Activated CD8-positive, alpha-beta memory T cell treated with anti-CD3 and anti-CD28 coated beads for 4 hours (primary cell): ENCODE measurements around the gene PLAC9.
"Not testable (repeated sequence)": the region's sequence is repeated elsewhere in the genome, so short reads cannot be mapped to it uniquely, and the experiment has no call there.

Source experiments
- DNase-seq, 2 donors: peaks; one replicate each; pipeline ENCODE4 v3.0.0-alpha.2; 2020; ENCODE audit warnings: low read depth in 2 of 2

Gene PLAC9

GRCh38 chr10:80132299-80133139, at the start of gene PLAC9:
PLAC9 (plus strand) TSS chr10:80132730; CDS start chr10:80132763, 33 bp downstream.
- DNase-seq, result no peak

GRCh38 chr10:80090121-80090520, 42.4 kb upstream of the PLAC9 start:
- no peak for DNase-seq

- no peak for DNase-seq
Observed at GRCh38 chr10:80094231-80094630, 38.3 kb upstream of the PLAC9 start.

GRCh38 chr10:80098272-80098671, 34.3 kb upstream of the PLAC9 start:
- not testable (repeated sequence) for DNase-seq

- not testable (repeated sequence) for DNase-seq
Observed at GRCh38 chr10:80099295-80099694, 33.2 kb upstream of the PLAC9 start.

- DNase-seq, result no peak
Observed at GRCh38 chr10:80100116-80100515, 32.4 kb upstream of the PLAC9 start.

GRCh38 chr10:80100861-80101695, 31.5 kb upstream of the PLAC9 start:
- DNase-seq, result no peak

GRCh38 chr10:80104066-80104926, 28.2 kb upstream of the PLAC9 start:
- no peak for DNase-seq

- DNase-seq, result no peak
Observed at GRCh38 chr10:80108576-80109239, 23.8 kb upstream of the PLAC9 start.

- DNase-seq, result no peak
Observed at GRCh38 chr10:80110986-80111385, 21.5 kb upstream of the PLAC9 start.

- no peak for DNase-seq
Observed at GRCh38 chr10:80118669-80119068, 13.9 kb upstream of the PLAC9 start.

GRCh38 chr10:80122110-80122710, 10.3 kb upstream of the PLAC9 start:
- no peak for DNase-seq

- no peak for DNase-seq
Observed at GRCh38 chr10:80122746-80123145, 9.8 kb upstream of the PLAC9 start.

GRCh38 chr10:80126876-80127275, 5.7 kb upstream of the PLAC9 start:
- no peak for DNase-seq

GRCh38 chr10:80131499-80131901, 1.0 kb upstream of the PLAC9 start:
- DNase-seq, result no peak

- DNase-seq, result no peak
Observed at GRCh38 chr10:80133206-80133605, 676 bp downstream of the PLAC9 start.

- not testable (repeated sequence) for DNase-seq
Observed at GRCh38 chr10:80133687-80134086, 1.2 kb downstream of the PLAC9 start.

- DNase-seq, result no peak
Observed at GRCh38 chr10:80136134-80136571, 3.6 kb downstream of the PLAC9 start.

- no peak for DNase-seq
Observed at GRCh38 chr10:80137031-80137862, 4.7 kb downstream of the PLAC9 start.

- DNase-seq, result no peak
Observed at GRCh38 chr10:80137920-80138319, 5.4 kb downstream of the PLAC9 start.
